Lung (tissue), 12 donors: Measurements from ENCODE around the gene EPN2. TPM values are rescaled to one million over a fixed set of nuclear protein-coding genes. Genes with fewer than 3 reads are reported as not detected.

Experiments
- ATAC-seq: fragments of 200-7000 bp; cut with Tn5 transposase; one replicate; pipeline ENCODE4 v1.9.1; 2020; ENCODE audit warnings: moderate number of reproducible peaks; ENCODE audit not compliant: insufficient read depth, low FRiP score
- DNase-seq, 3 donors: peaks; one replicate each; pipeline ENCODE4 v3.0.0-alpha.2; 2013 to 2017
- H3K27ac ChIP-seq, 2 donors: one replicate each; pipeline ENCODE4 v1.5.1; 2013; ENCODE audit warnings: mild to moderate bottlenecking in 2 of 2, moderate library complexity in 2 of 2, control low read depth in 1 of 2, inconsistent platforms in 1 of 2, low read depth in 1 of 2, low read length in 1 of 2
- H3K27me3 ChIP-seq, 3 donors: one replicate each; pipeline ENCODE4 v1.5.1; 2013; ENCODE audit warnings: low read length in 2 of 3; ENCODE audit not compliant: control insufficient read depth in 3 of 3, insufficient read depth in 3 of 3
- H3K36me3 ChIP-seq, 4 donors: one replicate each; pipeline ENCODE4 v1.5.1; 2013; ENCODE audit warnings: low read length in 4 of 4, mild to moderate bottlenecking in 1 of 4, moderate library complexity in 1 of 4; ENCODE audit not compliant: control insufficient read depth in 4 of 4, insufficient read depth in 4 of 4
- H3K4me1 ChIP-seq, 5 donors: one replicate each; pipeline ENCODE4 v1.5.1; 2013; ENCODE audit warnings: low read length in 5 of 5, mild to moderate bottlenecking in 2 of 5, moderate library complexity in 1 of 5; ENCODE audit not compliant: control insufficient read depth in 5 of 5, insufficient read depth in 5 of 5
- H3K4me3 ChIP-seq: one replicate; pipeline ENCODE4 v1.5.1; 2013; ENCODE audit warnings: mild to moderate bottlenecking, control low read depth, moderate library complexity
- H3K9ac ChIP-seq, 2 donors: one replicate each; pipeline ENCODE4 v1.5.1; 2013; ENCODE audit warnings: low read length in 2 of 2, control low read depth in 1 of 2; ENCODE audit not compliant: insufficient read depth in 1 of 2
- H3K9me3 ChIP-seq, 4 donors: one replicate each; pipeline ENCODE4 v1.5.1; 2013; ENCODE audit warnings: low read length in 3 of 4, mild to moderate bottlenecking in 1 of 4, moderate library complexity in 1 of 4; ENCODE audit not compliant: control insufficient read depth in 4 of 4, insufficient read depth in 3 of 4
- CTCF ChIP-seq: IDR thresholded peaks from 2 replicates; pipeline ENCODE4 v1.5.1; 2012; ENCODE audit warnings: mild to moderate bottlenecking; ENCODE audit errors: control extremely low read depth, extremely low read depth
- WGBS, 2 donors: extraction: QIAGEN DNeasy Blood & Tissue Kit; methylation state at CpG; one replicate each; pipeline ENCODE4 v1.1.7; 2013; 5-methylcytosine and 5-hydroxymethylcytosine counted together
- polyA plus RNA-seq, 2 donors: library from polyadenylated mRNA; stranded (reverse); fragments of 200-250 nt; gene quantifications; one replicate each; pipeline ENCODE4 v1.2.1, GENCODE V29; 2013
- total RNA-seq, 2 donors: library from RNA; depleted of rRNA in 1 of 2; stranded (reverse); fragments of >200 nt in 1 of 2; gene quantifications; one replicate each; pipeline ENCODE4 v1.2.1, GENCODE V29; 2014 to 2021
- donor health status: control.
- donor health status: control.
- donor health status: Bipolar disorder and iron deficiency.
- donor health status: healthy.
- donor health status: DM: yes; HTN: yes; CAD: no.

EPN2 gene
- total and polyA plus RNA-seq, 4 donors: 16.7 to 73.7 (median 37.4) TPM

- Histone ChIP-seq H3K4me3 (no peak overlapping the region), H3K4me1 (peaks cover 8 to 33% (median 27%) of the 10 kb centered on the region in 5 donors), H3K36me3 (peaks cover 0 to 3% (median 1%) of the 10 kb centered on the region in 4 donors), H3K9ac (no peak overlapping the region), H3K27me3 (no peaks in the 10 kb centered on the region), H3K9me3 (peaks cover 0 to 2% (median 0%) of the 10 kb centered on the region in 4 donors), H3K27ac (peak overlapping the region in 1 of 2 donors; percentile 2)
- DNase-seq (no peak), ATAC-seq (no peak)
- WGBS, 2 donors: 76 to 80% methylated on average over 10 of the region's 10 CpGs
- TF ChIP-seq CTCF: no peak
Measured at GRCh38 chr17:19271780-19272357, 34.7 kb downstream of the EPN2 start.

- ATAC-seq: no peak
- DNase-seq: no peak
- 60 to 77% methylated on average over 7 of the region's 7 CpGs for WGBS, 2 donors
- peaks cover 0 to 3% (median 1%) of the 10 kb centered on the region in 4 donors for H3K36me3 ChIP-seq
- TF ChIP-seq CTCF: no peak
- peaks cover 8 to 24% (median 21%) of the 10 kb centered on the region in 5 donors for H3K4me1 ChIP-seq
- no peaks in the 10 kb centered on the region for H3K27me3 ChIP-seq
- H3K9me3 ChIP-seq: peaks cover 0 to 2% (median 0%) of the 10 kb centered on the region in 4 donors
- H3K4me3 ChIP-seq: no peak overlapping the region
- H3K9ac ChIP-seq: no peak overlapping the region
- no peak overlapping the region for H3K27ac ChIP-seq
Measured at GRCh38 chr17:19273731-19274130, 36.6 kb downstream of the EPN2 start.

- no peaks in the 10 kb centered on the region for H3K27me3 ChIP-seq
- no peak for TF ChIP-seq CTCF
- DNase-seq (no peak), ATAC-seq (no peak)
- peaks cover 0 to 18% (median 13%) of the 10 kb centered on the region in 5 donors for H3K4me1 ChIP-seq
- peaks cover 0 to 3% (median 1%) of the 10 kb centered on the region in 4 donors for H3K36me3 ChIP-seq
- H3K9ac ChIP-seq: no peak overlapping the region
- H3K9me3 ChIP-seq: peaks cover 0 to 2% (median 0%) of the 10 kb centered on the region in 4 donors
- H3K4me3 ChIP-seq: no peak overlapping the region
- 91 to 94% methylated on average over 3 of the region's 3 CpGs for WGBS, 2 donors
- no peak overlapping the region for H3K27ac ChIP-seq
Measured at GRCh38 chr17:19274893-19275292, 37.7 kb downstream of the EPN2 start.
